H1 (cell line): ENCODE results near the gene RADIL. TPM values are rescaled to one million over a fixed set of nuclear protein-coding genes. Genes with fewer than 3 reads are reported as not detected.

Experiments used
- CTCF ChIA-PET: fragments of 300-600 bp; sonication (Branson Sonifier 250); formaldehyde crosslinking; loops from one replicate; lab custom pipeline; 2021; ENCODE audit not compliant: partially characterized antibody; lab: Charles Lee
- POLR2A ChIA-PET: fragments of 300-600 bp; sonication (Branson Sonifier 250); formaldehyde crosslinking; loops from one replicate; lab custom pipeline; 2021; ENCODE audit warnings: inconsistent platforms; ENCODE audit not compliant: partially characterized antibody; lab: Charles Lee
- DNase-seq, 2 experiments: peaks; one replicate each; pipeline versions ENCODE4 v3.0.0 to v3.0.0-alpha.2; 2010 to 2022; ENCODE audit warnings: low spot score in 2 of 2, low read depth in 1 of 2, mixed read lengths in 1 of 2
- FAIRE-seq: peaks from 2 replicates; lab custom pipeline; 2011; peaks lifted over from hg19 to GRCh38; lab: Jason Lieb, UNC
- H2AFZ ChIP-seq: 2 replicates; pipeline ENCODE4 v1.8.1; 2012; ENCODE audit warnings: low read length, inconsistent platforms
- H2AK5ac ChIP-seq: 2 replicates; pipeline ENCODE4 v1.6.1; 2013; ENCODE audit warnings: low read depth, low read length
- H2BK120ac ChIP-seq: replicated peaks from 2 replicates; pipeline ENCODE3; 2013; ENCODE audit warnings: low read depth, low read length, inconsistent platforms
- H2BK12ac ChIP-seq: 2 replicates; pipeline ENCODE4 v1.6.1; 2013; ENCODE audit warnings: low read depth, low read length
- H2BK15ac ChIP-seq: 2 replicates; pipeline ENCODE4 v1.6.1; 2013; ENCODE audit warnings: low read length
- H2BK20ac ChIP-seq: 2 replicates; pipeline ENCODE4 v1.6.1; 2013; ENCODE audit warnings: low read length
- H2BK5ac ChIP-seq: 2 replicates; pipeline ENCODE4 v1.6.1; 2013; ENCODE audit warnings: low read depth, low read length
- H3K14ac ChIP-seq: 2 replicates; pipeline ENCODE4 v1.6.1; 2013; ENCODE audit warnings: inconsistent platforms; ENCODE audit not compliant: insufficient read length
- H3K18ac ChIP-seq: 2 replicates; pipeline ENCODE4 v1.6.1; 2013; ENCODE audit warnings: low read length; ENCODE audit errors: extremely low read depth
- H3K23ac ChIP-seq: 2 replicates; pipeline ENCODE4 v1.6.1; 2013; ENCODE audit warnings: inconsistent platforms; ENCODE audit not compliant: insufficient read length
- H3K23me2 ChIP-seq: 2 replicates; pipeline ENCODE4 v1.6.1; 2013; ENCODE audit warnings: low read depth, low read length
- H3K27ac ChIP-seq: 2 replicates; pipeline ENCODE4 v1.6.1; 2011; ENCODE audit warnings: low read depth, low read length, inconsistent platforms
- H3K27me3 ChIP-seq, 4 experiments: replicated peaks in 1 of 4; 1 replicate in 1 of 4; 2 replicates in 3 of 4; pipeline versions ENCODE4 v1.6.1 to v1.8.1; 2011 to 2013; ENCODE audit warnings: low read length in 3 of 4, mild to moderate bottlenecking in 3 of 4, inconsistent platforms in 2 of 4, mixed read lengths in 2 of 4, moderate library complexity in 1 of 4; ENCODE audit not compliant: control insufficient read depth in 3 of 4, insufficient read depth in 3 of 4; ENCODE audit errors: extremely low read depth in 1 of 4
- H3K36me3 ChIP-seq, 4 experiments: 2 replicates each; pipeline versions ENCODE4 v1.6.1 to v1.8.1; 2011 to 2013; ENCODE audit warnings: mild to moderate bottlenecking in 4 of 4, low read length in 3 of 4, moderate library complexity in 2 of 4, control low read depth in 1 of 4, inconsistent platforms in 1 of 4; ENCODE audit not compliant: insufficient read depth in 4 of 4, control insufficient read depth in 2 of 4
- H3K4ac ChIP-seq: replicated peaks from 2 replicates; pipeline ENCODE3; 2013; ENCODE audit warnings: low read length, low read depth, mixed read lengths, inconsistent platforms; ENCODE audit not compliant: insufficient read length
- H3K4me1 ChIP-seq, 4 experiments: replicated peaks in 1 of 4; 1 replicate in 1 of 4; 2 replicates in 3 of 4; pipeline versions ENCODE4 v1.6.1 to v1.8.1; 2011 to 2013; ENCODE audit warnings: low read length in 3 of 4, inconsistent platforms in 2 of 4, mixed read lengths in 1 of 4; ENCODE audit not compliant: insufficient read depth in 4 of 4, control insufficient read depth in 3 of 4
- H3K4me2 ChIP-seq, 2 experiments: 2 replicates each; pipeline versions ENCODE4 v1.6.1 to v1.8.1; 2011 to 2013; ENCODE audit warnings: low read depth in 2 of 2, low read length in 2 of 2, control low read depth in 1 of 2, inconsistent platforms in 1 of 2, mild to moderate bottlenecking in 1 of 2; ENCODE audit not compliant: insufficient read depth in 1 of 2
- H3K4me3 ChIP-seq, 4 experiments: fragments of 200-600, 300-600 bp in 1 of 4; sonication (generic), shearing (Covaris generic), sonication (Bioruptor Twin) in 1 of 4; 2 replicates each; pipeline versions ENCODE4 v1.5.1 to v1.8.1; 2011 to 2016; ENCODE audit warnings: low read length in 4 of 4, low read depth in 3 of 4, control low read depth in 2 of 4, inconsistent platforms in 2 of 4, mild to moderate bottlenecking in 2 of 4, mixed read lengths in 1 of 4, moderate library complexity in 1 of 4; ENCODE audit not compliant: insufficient read depth in 2 of 4; ENCODE audit errors: extremely low read depth in 1 of 4
- H3K56ac ChIP-seq: replicated peaks from 2 replicates; pipeline ENCODE3; 2013; ENCODE audit warnings: low read depth, mild to moderate bottlenecking, mixed read lengths, low read length, inconsistent platforms; ENCODE audit not compliant: insufficient read length
- H3K79me1 ChIP-seq: 2 replicates; pipeline ENCODE4 v1.6.1; 2013; ENCODE audit warnings: low read depth, low read length, control low read depth
- H3K79me2 ChIP-seq, 2 experiments: 2 replicates each; pipeline versions ENCODE4 v1.6.1 to v1.8.1; 2012 to 2013; ENCODE audit warnings: low read length in 2 of 2, mild to moderate bottlenecking in 2 of 2, inconsistent platforms in 1 of 2; ENCODE audit not compliant: insufficient read depth in 2 of 2, control insufficient read depth in 1 of 2
- H3K9ac ChIP-seq, 4 experiments: replicated peaks in 1 of 4; 1 replicate in 1 of 4; 2 replicates in 3 of 4; pipeline versions ENCODE4 v1.6.1 to v1.8.1; 2011 to 2013; ENCODE audit warnings: low read depth in 3 of 4, low read length in 3 of 4, control low read depth in 2 of 4, mild to moderate bottlenecking in 2 of 4, moderate library complexity in 2 of 4, inconsistent platforms in 1 of 4; ENCODE audit errors: extremely low read depth in 1 of 4
- H3K9me3 ChIP-seq, 2 experiments: 2 replicates each; pipeline versions ENCODE4 v1.6.1 to v1.8.1; 2012 to 2013; ENCODE audit warnings: mild to moderate bottlenecking in 2 of 2, moderate library complexity in 2 of 2, control low read depth in 1 of 2, inconsistent platforms in 1 of 2, low read depth in 1 of 2, low read length in 1 of 2, mixed read lengths in 1 of 2; ENCODE audit not compliant: insufficient read depth in 2 of 2
- H4K20me1 ChIP-seq, 2 experiments: replicated peaks in 1 of 2; 2 replicates each; pipeline versions ENCODE3 to v1.8.1; 2011 to 2013; ENCODE audit warnings: inconsistent platforms in 2 of 2, low read length in 2 of 2, mild to moderate bottlenecking in 1 of 2; ENCODE audit not compliant: insufficient read depth in 2 of 2, control insufficient read depth in 1 of 2
- H4K5ac ChIP-seq: 2 replicates; pipeline ENCODE4 v1.6.1; 2013; ENCODE audit warnings: low read length, low read depth, mixed read lengths, inconsistent platforms; ENCODE audit not compliant: insufficient read length
- H4K8ac ChIP-seq: 2 replicates; pipeline ENCODE4 v1.8.0; 2013; ENCODE audit warnings: mild to moderate bottlenecking, moderate library complexity, low read length, inconsistent platforms; ENCODE audit not compliant: insufficient read depth; ENCODE audit errors: extremely low read depth
- H4K91ac ChIP-seq: replicated peaks from 2 replicates; pipeline ENCODE3; 2013; ENCODE audit warnings: low read length, mixed read lengths, inconsistent platforms; ENCODE audit not compliant: insufficient read length
- RAD21 ChIP-seq, 2 experiments: IDR thresholded peaks in 1 of 2; conservative IDR thresholded peaks in 1 of 2; 2 replicates each; pipeline ENCODE4 v1.6.1; 2011; ENCODE audit warnings: low read depth in 2 of 2, low read length in 2 of 2, improper control_type of control experiment in 1 of 2, inconsistent platforms in 1 of 2, mild to moderate bottlenecking in 1 of 2, moderate library complexity in 1 of 2
- SRF ChIP-seq: IDR thresholded peaks from 2 replicates; pipeline ENCODE4 v1.6.1; 2011; ENCODE audit warnings: mild to moderate bottlenecking, low read depth, low read length, moderate library complexity
- TCF12 ChIP-seq: IDR thresholded peaks from 2 replicates; pipeline ENCODE4 v1.6.1; 2011; ENCODE audit warnings: low read depth, mild to moderate bottlenecking, low read length
- WGBS, 2 experiments: shearing (Covaris generic) in 1 of 2; methylation state at CpG; one replicate each; pipeline versions ENCODE4 v1.1.6 to v1.1.7; 2013 to 2015; ENCODE audit warnings: low lambda C conversion rate in 2 of 2, mixed read lengths in 2 of 2, inconsistent platforms in 1 of 2, low coverage in 1 of 2, missing lambda C conversion rate in 1 of 2; ENCODE audit not compliant: insufficient replicate concordance in 2 of 2, insufficient coverage in 1 of 2, insufficient read length in 1 of 2; ENCODE audit errors: extremely low coverage in 1 of 2, missing lambda C conversion rate in 1 of 2; 5-methylcytosine and 5-hydroxymethylcytosine counted together
- polyA plus RNA-seq, 7 experiments: library from polyadenylated mRNA; depleted of rRNA in 3 of 7; stranded (reverse) in 5 of 7; unstranded in 2 of 7; fragments of >200 nt in 5 of 7; fragments of 200-250 nt in 2 of 7; gene quantifications; 1 replicate in 5 of 7; 2 replicates in 1 of 7; 4 replicates in 1 of 7; pipeline versions ENCODE4 v1.2.1 to v1.2.3, GENCODE V29; 2011 to 2013; ENCODE audit warnings: missing spikeins in 2 of 7, mixed read lengths in 2 of 7
- total RNA-seq: library from RNA; stranded (reverse); fragmentation: NEBNext Ultra II Directional; extraction: Animal tissue kit (Norgen Biotek cat#: 25700); gene quantifications from 2 replicates; pipeline ENCODE4 v1.2.1, GENCODE V29; 2021

The RADIL gene
- total and polyA plus RNA-seq, 2 of the 8 experiments (the other 6 are each of a cell fraction or from before 2014, with no cell fraction given): 5.0 to 5.4 TPM

DNA sequence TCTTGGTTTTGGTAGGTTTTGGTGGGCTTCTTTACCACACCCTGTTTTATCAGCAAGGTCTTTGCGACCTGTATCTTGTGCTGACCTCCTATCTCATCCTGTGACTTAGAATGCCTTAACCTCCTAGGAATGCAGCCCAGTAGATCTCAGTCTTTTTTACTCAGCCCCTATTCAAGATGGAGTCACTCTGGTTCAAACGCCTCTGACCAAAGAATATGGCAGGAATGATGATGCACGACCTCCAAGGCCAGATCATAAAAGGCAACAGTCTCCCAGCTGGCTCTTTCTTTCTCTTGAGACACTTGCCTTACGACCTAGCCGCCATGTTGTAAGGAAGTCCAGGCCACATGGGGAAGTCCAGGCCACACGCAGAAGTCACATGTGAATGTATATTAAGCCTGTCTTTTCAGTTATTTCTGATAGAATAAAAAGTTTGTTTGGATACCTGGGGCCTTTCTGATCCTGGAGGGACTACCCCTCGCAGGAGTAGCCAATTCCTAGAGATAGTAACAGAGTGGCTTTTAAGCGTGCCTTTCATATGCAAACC is 10.5 kb upstream of the RADIL start:
- DNase-seq (no peak), FAIRE-seq (no peak)
- no peaks in the 10 kb centered on the region for H3K27me3 ChIP-seq
- no peaks in the 10 kb centered on the region for H3K79me2 ChIP-seq
- no peak for TF ChIP-seq SRF
- TF ChIP-seq TCF12: no peak
- TF ChIP-seq RAD21 (IDR thresholded peaks at IDR 0.05 in 1 of 2, conservative IDR thresholded peaks at IDR 0.05 in 1 of 2; ENCODE audit: low read depth in 2 of 2, low read length in 2 of 2): no peak
- H3K4me2 ChIP-seq: no peak overlapping the region
- ChIA-PET CTCF (interaction anchor here (0.6 to 3.4 kb wide), 2 partner anchors 11 to 16 kb away, joined by 3 to 15 read pairs; partner anchors contain the start of gene RADIL), POLR2A (interaction anchor here (0.8 to 1.7 kb wide), 3 partner anchors 9 to 21 kb away, joined by 3 to 4 read pairs (median 3); partner anchors contain the start of gene RADIL)
- no peak overlapping the region for H4K5ac ChIP-seq
- H2BK120ac ChIP-seq: no peak overlapping the region
- no peak overlapping the region for H3K18ac ChIP-seq
- H2AK5ac ChIP-seq: no peak overlapping the region
- no peak overlapping the region for H4K8ac ChIP-seq
- no peaks in the 10 kb centered on the region for H4K20me1 ChIP-seq
- no peak overlapping the region for H2AFZ ChIP-seq
- no peak overlapping the region for H3K9ac ChIP-seq
- no peak overlapping the region for H4K91ac ChIP-seq
- H2BK12ac ChIP-seq: 0 out of 2 replicates have a peak overlapping the region, but pooled peaks have one; percentile 39
- H2BK20ac ChIP-seq: 0 out of 2 replicates have a peak overlapping the region, but pooled peaks have one; percentile 3
- WGBS, 2 experiments: 84% methylated on average over 8 of the region's 8 CpGs; no CpG with 5 or more reads in 1 of the 2 experiments
- H3K14ac ChIP-seq: no peak overlapping the region
- H3K4me3 ChIP-seq: no peak overlapping the region
- no peak overlapping the region for H3K27ac ChIP-seq
- no peak overlapping the region for H2BK15ac ChIP-seq
- no peak overlapping the region for H2BK5ac ChIP-seq
- H3K4me1 ChIP-seq: no peaks in the 10 kb centered on the region; a peak in 1 of 7 replicates
- H3K23me2 ChIP-seq: peaks cover 2% of the 10 kb centered on the region; the same call in 1 of the 2 replicates
- H3K36me3 ChIP-seq: no peaks in the 10 kb centered on the region
- no peak overlapping the region for H3K23ac ChIP-seq
- H3K4ac ChIP-seq: no peak overlapping the region
- peaks cover 2 to 9% of the 10 kb centered on the region in 2 experiments; a peak in 2 of 4 replicates for H3K9me3 ChIP-seq
- no peak overlapping the region for H3K56ac ChIP-seq
- H3K79me1 ChIP-seq: no peaks in the 10 kb centered on the region
